Left ventricle myocardium inferior (tissue), 1 donor: ENCODE data around the gene ADCY9. TPM values are rescaled to one million over a fixed set of nuclear protein-coding genes. Genes with fewer than 3 reads are reported as not detected.
"Not testable (repeated sequence)": the region's sequence is repeated elsewhere in the genome, so short reads cannot be mapped to it uniquely, and the experiment has no call there.

Experiments used
- DNase-seq: peaks from one replicate; pipeline ENCODE4 v3.0.0-alpha.2; 2020
- H3K27ac ChIP-seq: fragments of 200-600 bp; replicated peaks from 2 replicates; pipeline ENCODE4 v1.8.0; 2021
- H3K27me3 ChIP-seq: fragments of 200-600 bp; 2 replicates; pipeline ENCODE4 v1.8.0; 2021; ENCODE audit warnings: low read depth
- H3K36me3 ChIP-seq: fragments of 200-600 bp; 2 replicates; pipeline ENCODE4 v1.8.0; 2021
- H3K4me1 ChIP-seq: fragments of 200-600 bp; 2 replicates; pipeline ENCODE4 v1.8.0; 2021
- H3K4me3 ChIP-seq: fragments of 200-600 bp; 2 replicates; pipeline ENCODE4 v1.8.0; 2021; ENCODE audit warnings: mild to moderate bottlenecking, moderate library complexity
- H3K9me3 ChIP-seq: fragments of 200-600 bp; replicated peaks from 2 replicates; pipeline ENCODE4 v1.8.0; 2021
- CTCF ChIP-seq: fragments of 200-600 bp; IDR thresholded peaks from 2 replicates; pipeline ENCODE4 v1.8.0; 2021; ENCODE audit warnings: antibody characterized with exemption, mild to moderate bottlenecking, borderline replicate concordance
- intact Hi-C: fragments of 100-400 bp; cut with micrococcal nuclease; formaldehyde crosslinking; loops from one replicate; pipeline ENCODE4 v1.11.0; 2022
- total RNA-seq: library from RNA; stranded (reverse); fragmentation: NEBNext Ultra II Directional; extraction: Animal tissue kit (Norgen Biotek cat#: 25700); gene quantifications from one replicate; pipeline ENCODE4 v1.2.1, GENCODE V29; 2021
- donor health status: DM: no; HTN: yes; CAD: no; lungs with severe emphysema.

Gene ADCY9
- total RNA-seq, 1 donor from 2014 or later, result 44.3 TPM

DNA sequence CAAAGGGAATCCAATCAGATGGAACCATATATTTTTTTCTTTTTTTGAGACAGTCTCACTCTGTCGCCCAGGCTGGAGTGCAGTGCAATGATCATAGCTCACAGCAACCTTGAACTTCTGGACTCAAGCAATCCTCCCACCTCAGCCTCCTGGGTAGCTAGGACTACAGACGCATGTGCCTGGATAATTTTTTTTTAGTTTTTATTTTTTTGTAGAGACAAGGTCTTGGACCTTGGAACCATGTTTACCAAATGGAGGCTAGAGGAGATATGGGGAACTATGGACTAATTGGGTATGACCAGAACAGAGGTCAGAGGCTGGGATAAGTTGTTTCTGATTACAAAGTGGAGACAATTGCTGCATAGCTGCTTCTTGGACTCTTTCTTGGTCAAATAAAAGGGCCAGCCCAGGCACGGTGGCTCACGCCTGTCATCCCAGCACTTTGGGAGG, 41.2 kb upstream of the ADCY9 start:
- Histone ChIP-seq H3K4me1 (no peaks in the 10 kb centered on the region), H3K27ac (no peak overlapping the region), H3K4me3 (no peak overlapping the region), H3K36me3 (no peaks in the 10 kb centered on the region), H3K27me3 (no peaks in the 10 kb centered on the region), H3K9me3 (no peaks in the 10 kb centered on the region)
- no peak for DNase-seq
- TF ChIP-seq CTCF, result no peak
- intact Hi-C loops, result no loop called here

DNA sequence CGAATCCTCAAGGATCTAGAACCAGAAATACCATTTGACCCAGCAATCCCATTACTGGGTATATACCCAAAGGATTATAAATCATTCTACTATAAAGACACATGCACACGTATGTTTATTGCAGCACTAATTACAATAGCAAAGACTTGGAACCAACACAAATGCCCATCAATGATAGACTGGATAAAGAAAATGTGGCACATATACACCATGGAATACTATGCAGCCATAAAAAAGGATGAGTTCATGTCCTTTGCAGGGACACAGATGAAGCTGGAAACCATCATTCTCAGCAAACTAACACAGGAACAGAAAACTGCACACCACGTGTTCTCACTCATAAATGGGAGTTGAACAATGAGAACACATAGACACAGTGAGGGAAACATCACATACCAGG, 40.3 kb upstream of the ADCY9 start:
- H3K4me1 ChIP-seq, intact Hi-C loops, H3K27ac ChIP-seq, H3K4me3 ChIP-seq, H3K27me3 ChIP-seq, DNase-seq, H3K36me3 ChIP-seq, H3K9me3 ChIP-seq: not testable (repeated sequence)

DNA sequence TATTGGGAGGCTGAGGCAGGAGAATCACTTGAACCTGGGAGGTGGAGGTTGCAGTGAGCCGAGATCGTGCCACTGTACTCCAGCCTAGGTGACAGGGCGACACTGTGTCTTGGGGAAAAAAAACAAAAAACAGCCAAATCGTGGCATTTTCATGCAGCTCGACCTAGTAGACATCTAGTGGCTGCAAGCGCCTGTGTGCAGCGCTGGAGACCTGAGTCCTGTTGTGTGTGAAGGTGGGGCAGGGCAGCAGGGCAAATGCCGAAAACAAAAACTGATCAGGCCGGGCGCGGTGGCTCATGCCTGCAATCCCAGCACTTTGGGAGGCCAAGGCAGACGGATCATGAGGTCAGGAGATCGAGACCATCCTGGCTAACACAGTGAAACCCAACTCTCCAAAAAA, 37.1 kb upstream of the ADCY9 start:
- H3K4me3 ChIP-seq, H3K36me3 ChIP-seq, H3K27me3 ChIP-seq, DNase-seq, H3K4me1 ChIP-seq, H3K9me3 ChIP-seq, H3K27ac ChIP-seq, intact Hi-C loops: not testable (repeated sequence)

DNA sequence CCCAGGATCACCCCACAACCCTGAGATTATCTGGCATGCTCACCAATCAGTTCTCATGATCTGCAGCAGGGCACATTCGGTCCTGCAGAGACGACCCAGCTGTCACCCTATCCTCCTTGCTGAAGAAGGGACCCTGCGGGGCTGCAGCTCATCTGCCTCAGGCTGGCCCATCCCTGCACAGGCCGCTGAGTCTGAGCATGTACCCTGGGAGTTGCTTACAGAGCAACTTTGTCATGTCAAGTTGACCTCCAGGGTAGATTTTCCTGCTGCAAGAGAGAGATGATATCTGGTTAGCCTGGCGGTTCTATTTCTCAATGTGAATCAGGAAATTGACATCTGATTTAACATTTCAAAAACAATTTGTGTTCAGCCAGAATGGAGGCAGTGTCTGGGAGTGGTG, 36.0 kb upstream of the ADCY9 start:
- intact Hi-C loops, result no loop called here
- TF ChIP-seq CTCF, result no peak
- Histone ChIP-seq H3K36me3 (no peaks in the 10 kb centered on the region), H3K27ac (no peak overlapping the region), H3K9me3 (peaks cover 10% of the 10 kb centered on the region), H3K27me3 (no peaks in the 10 kb centered on the region), H3K4me1 (no peaks in the 10 kb centered on the region), H3K4me3 (no peak overlapping the region)
- no peak for DNase-seq

- Histone ChIP-seq H3K4me1 (no peaks in the 10 kb centered on the region), H3K4me3 (no peak overlapping the region), H3K9me3 (peaks cover 10% of the 10 kb centered on the region), H3K27me3 (no peaks in the 10 kb centered on the region), H3K36me3 (no peaks in the 10 kb centered on the region), H3K27ac (no peak overlapping the region)
- DNase-seq, result no peak
- intact Hi-C loops, result no loop called here
- TF ChIP-seq CTCF, result no peak
Measured at GRCh38 chr16:4147236-4147635, 31.0 kb upstream of the ADCY9 start.

DNA sequence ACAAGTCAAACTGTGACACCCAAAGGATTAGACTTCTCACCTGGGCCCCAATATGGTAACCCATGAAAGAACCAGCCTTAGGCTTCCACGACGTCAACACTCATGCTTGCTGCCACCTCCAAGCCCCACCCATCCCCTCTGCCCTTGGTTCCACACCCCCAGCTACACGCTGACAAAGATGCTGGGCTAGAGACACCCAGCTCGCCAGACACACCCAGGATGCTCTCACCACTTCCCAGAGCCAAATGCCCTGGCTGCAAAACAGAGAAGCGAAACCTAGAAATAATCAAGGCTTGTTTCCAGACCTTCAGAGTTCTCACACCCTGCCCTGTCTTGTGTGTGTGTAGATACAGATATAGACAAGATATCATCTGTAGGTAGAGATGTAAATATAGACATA, 26.0 kb upstream of the ADCY9 start:
- TF ChIP-seq CTCF, result no peak
- H3K36me3 ChIP-seq, result no peaks in the 10 kb centered on the region
- DNase-seq, result no peak
- H3K4me3 ChIP-seq, result no peak overlapping the region
- no peaks in the 10 kb centered on the region for H3K4me1 ChIP-seq
- no peaks in the 10 kb centered on the region for H3K27me3 ChIP-seq
- no peak overlapping the region for H3K27ac ChIP-seq
- H3K9me3 ChIP-seq, result no peaks in the 10 kb centered on the region
- intact Hi-C loops, result no loop called here

GRCh38 chr16:4141604-4142003, 25.4 kb upstream of the ADCY9 start:
- no peaks in the 10 kb centered on the region for H3K9me3 ChIP-seq
- no peaks in the 10 kb centered on the region for H3K27me3 ChIP-seq
- H3K27ac ChIP-seq, result no peak overlapping the region
- no peak for DNase-seq
- H3K4me1 ChIP-seq, result no peaks in the 10 kb centered on the region
- no peak for TF ChIP-seq CTCF
- no peak overlapping the region for H3K4me3 ChIP-seq
- intact Hi-C loops, result no loop called here
- H3K36me3 ChIP-seq, result no peaks in the 10 kb centered on the region
